NK-92 (cell line): ENCODE data around the gene SPATA21.
A peak's percentile ranks its signal among the peaks of the same experiment; 100 is the strongest.
"Not testable (repeated sequence)": the region's sequence is repeated elsewhere in the genome, so short reads cannot be mapped to it uniquely, and the experiment has no call there.

Experiments used
- DNase-seq: peaks from one replicate; lab custom pipeline; 2025; ENCODE audit not compliant: unreplicated experiment; lab: John Stamatoyannopoulos, UW

The SPATA21 gene

GRCh38 chr1:16385659-16386453, 51.4 kb downstream of the SPATA21 start:
- no peak for DNase-seq

DNA sequence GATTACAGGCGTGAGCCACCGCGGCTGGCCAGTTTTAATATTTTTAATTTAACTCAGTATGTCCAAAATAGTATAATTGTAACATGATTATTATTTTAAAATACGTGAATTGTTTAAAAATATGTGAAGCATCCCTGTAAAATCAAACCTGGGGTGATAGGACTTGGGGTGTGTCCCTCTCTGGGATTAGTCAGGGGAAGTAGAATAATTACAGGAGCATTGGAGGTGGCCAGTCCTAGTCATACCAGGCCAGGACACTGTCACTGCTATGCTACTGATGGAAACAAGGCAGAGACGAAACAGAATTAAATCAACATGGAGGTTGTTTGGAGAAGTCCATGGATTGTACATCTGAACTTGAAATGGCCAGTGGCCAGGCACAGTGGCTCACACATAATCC, 53.3 kb downstream of the SPATA21 start:
- no peak for DNase-seq

GRCh38 chr1:16380868-16381267, 56.4 kb downstream of the SPATA21 start:
- DNase-seq = no peak

DNA sequence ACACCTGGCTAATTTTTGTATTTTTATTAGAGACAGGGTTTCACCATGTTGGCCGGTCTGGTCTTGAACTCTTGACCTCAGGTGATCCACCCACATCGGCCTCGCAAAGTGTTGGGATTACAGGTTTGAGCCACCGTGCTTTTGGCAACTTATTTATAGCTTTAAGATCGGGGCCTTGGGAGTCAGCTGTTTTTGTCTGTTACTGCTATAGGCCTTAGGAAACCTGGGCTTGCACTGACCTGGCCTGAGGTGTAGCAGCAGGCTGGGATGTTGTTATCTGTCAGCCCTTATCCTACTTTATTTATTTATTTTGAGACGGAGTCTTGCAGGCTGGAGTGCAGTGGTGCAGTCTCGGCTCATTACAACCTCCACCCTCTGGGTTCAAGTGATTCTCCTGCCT, 58.8 kb downstream of the SPATA21 start:
- DNase-seq = no peak

DNA sequence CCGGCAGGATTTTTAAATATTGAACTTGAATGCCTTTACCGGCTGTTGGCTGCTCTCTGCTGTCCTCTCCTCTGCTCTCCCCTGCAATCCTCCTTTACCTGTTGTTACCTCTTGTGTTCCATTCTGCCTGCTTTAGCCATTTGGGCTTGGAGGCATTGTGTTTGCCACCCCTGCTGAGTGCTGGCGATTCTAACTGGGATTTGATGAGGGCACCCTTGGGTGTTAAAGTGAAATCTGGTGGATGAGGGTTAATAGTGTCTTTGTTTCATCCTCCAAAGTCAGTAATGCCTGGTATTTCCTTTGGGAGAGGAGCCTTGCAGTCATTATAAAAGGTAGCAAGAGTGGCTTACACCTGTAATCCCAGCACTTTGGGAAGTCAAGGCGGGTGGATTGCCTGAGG, 60.3 kb downstream of the SPATA21 start:
- no peak for DNase-seq

GRCh38 chr1:16375521-16376340, 61.5 kb downstream of the SPATA21 start:
- no peak for DNase-seq

- DNase-seq = no peak
Measured at GRCh38 chr1:16374266-16374665, 63.0 kb downstream of the SPATA21 start.

- DNase-seq = no peak
Measured at GRCh38 chr1:16372535-16373285, 64.5 kb downstream of the SPATA21 start.

- DNase-seq = no peak
Measured at GRCh38 chr1:16371725-16372124, 65.5 kb downstream of the SPATA21 start.

DNA sequence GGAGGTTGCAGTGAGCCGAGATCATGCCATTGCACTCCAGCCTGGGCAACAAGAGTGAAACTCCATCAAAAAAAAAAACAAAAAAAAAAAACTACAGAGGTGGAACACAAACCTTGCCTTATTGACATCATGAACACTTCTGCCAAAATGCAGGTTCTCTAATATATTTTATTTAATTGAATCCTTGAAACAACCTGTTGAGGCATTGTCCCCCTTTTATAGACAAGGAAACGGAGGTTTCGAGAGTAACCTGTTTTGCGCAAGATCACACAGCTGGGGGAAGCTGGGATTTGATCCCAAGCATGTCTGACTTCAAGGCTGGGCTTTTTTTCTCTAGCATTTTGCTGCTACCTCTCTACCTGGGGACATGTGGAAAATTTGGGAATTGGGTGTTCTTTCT, 67.4 kb downstream of the SPATA21 start:
- DNase-seq = no peak

- no peak for DNase-seq
Measured at GRCh38 chr1:16367968-16368890, 69.0 kb downstream of the SPATA21 start.

DNA sequence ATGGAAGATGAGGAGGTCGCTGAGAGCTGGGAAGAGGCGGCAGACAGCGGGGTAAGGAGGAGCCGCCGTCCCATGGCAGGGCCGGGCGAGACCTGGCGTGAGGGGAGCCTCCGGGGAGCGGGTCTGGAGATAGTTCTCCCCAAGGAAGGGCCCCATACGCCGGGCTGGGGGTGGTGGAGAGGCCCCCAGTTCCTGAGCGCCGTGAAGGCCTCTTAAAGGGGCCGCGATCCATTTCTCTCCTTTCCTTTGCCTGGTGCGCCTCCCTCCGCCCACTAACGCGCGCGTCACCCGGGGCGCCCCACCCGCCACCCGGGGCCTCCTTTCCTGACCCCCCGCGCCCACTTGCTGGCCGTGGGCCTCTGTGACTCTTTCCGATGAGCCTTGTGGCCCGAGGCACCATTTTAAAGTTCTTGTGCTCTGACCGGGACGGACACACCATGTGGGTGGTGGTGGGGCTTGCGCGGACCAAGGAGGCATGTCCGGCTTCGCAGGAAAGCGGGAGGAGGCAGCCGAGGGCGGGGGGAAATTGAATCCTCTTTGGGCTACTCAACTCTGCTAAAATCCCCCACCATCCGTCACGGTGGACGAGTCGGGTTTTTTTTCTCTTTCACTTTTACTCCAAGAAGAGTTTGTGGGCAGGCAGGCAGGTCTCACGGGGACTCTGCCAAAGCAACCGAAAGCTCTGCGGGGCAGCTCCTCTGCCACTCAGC, 69.8 kb downstream of the SPATA21 start:
- no peak for DNase-seq

DNA sequence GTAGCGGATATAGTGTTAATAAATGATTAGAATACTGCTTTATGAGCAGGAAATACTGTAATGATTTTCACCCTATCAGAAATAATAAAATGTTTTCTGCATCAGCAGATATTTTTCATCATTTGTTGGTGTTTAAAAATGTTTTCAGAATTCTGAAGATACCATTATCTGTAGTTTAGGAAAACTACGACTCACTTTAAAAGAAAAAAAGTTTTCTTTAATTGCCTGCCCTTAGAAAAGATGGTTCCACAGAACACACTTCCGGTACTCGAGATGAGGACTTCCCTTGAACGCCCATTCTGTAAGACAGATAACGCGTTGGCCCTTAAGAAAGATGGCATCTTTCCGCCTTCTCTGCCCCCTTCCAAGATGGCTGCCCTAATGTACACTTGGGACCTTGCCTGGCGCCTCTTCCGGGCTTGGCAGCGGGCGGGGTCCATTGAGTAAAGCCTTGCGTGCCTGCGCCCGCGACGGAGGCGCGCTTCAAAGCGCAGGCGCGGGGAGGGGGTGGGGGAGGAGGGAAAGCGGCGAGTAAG, 70.4 kb downstream of the SPATA21 start, which contains the start of gene SZRD1:
SZRD1 (plus strand) TSS at position 521 of the 536 bp plus-strand sequence. CDS start 16 bp downstream, outside the sequence.
- peak; percentile 84 for DNase-seq

GRCh38 chr1:16365146-16365498, 72.1 kb downstream of the SPATA21 start:
- not testable (repeated sequence) for DNase-seq

- no peak for DNase-seq
Measured at GRCh38 chr1:16356867-16357266, 80.4 kb downstream of the SPATA21 start.

DNA sequence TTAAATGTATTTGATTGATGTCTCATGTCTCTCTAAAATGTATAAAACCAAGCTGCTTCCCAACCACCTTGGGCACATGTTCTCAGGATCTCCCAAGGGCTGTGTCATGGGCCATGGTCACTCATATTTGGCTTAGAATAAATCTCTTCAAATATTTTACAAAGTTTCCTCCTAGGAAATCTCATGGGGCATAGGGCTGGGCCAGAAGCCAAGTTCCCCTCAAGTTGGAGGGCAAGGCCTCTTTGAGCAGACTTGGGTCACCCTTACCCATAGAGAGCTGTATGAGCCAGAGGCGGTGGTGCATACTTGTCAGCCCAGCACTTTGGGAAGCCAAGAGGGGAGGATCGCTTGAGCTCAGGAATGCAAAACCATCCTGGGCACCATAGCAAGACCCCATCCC, 82.6 kb downstream of the SPATA21 start:
- DNase-seq = no peak

DNA sequence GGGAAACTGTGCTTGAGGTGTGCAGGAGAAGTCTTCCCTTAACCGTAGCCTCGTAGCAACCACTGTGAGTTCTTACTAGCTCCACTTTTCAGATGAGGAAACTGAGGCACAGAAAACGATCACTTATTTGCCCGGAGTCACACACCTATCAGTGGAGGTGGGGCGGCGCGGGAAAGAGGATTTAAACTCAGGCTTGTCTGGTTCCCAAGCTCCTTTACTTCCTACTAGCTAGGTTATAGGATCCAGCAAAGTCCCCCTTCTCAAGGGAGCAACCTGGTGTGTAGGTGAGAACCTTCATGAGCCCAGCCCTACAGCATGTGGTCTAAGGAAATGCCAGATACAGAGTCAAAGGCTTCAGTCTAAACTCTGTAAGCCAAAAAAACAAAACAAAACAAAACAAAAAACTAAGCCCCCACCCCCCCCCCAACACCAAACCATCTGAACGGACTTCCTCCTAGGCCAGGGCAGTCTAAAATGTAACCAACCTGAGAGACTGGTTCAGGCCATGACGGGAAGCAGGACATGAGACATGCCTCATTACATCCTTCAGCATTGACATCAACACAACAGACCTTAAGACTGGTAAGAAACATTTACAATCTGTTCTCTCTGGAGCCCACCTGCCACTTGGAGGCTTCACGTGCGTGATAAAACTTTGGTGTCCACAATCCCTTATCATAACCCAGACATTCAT, 84.2 kb downstream of the SPATA21 start:
- no peak for DNase-seq

- DNase-seq = peak; percentile 52
Measured at GRCh38 chr1:16351994-16352841, 85.0 kb downstream of the SPATA21 start, which contains the start of gene FBXO42. TSS of gene FBXO42 (minus strand) at chr1:16352480. CDS start at chr1:16315418, 37,062 bp downstream.
